Measurements from ENCODE around the gene EGFL6. TPM values are rescaled to one million over a fixed set of nuclear protein-coding genes. Genes with fewer than 3 reads are reported as not detected.

EGFL6 gene
- total and polyA plus RNA-seq, 2 of the 4 experiments (the other 2 are of a cell fraction): not detected

- Histone ChIP-seq H2AFZ (replicated peaks; ENCODE audit: low read length, poor library complexity) (no peak overlapping the region), H2BK5ac (ENCODE audit: low read depth, low read length, poor library complexity, severe bottlenecking) (no peak overlapping the region), H3K4ac (ENCODE audit: low read depth, low read length) (no peak overlapping the region), H2BK15ac (ENCODE audit: low read depth, low read length) (no peak overlapping the region), H3K36me3 (ENCODE audit: control insufficient read depth, insufficient read depth, low read length) (no peaks in the 10 kb centered on the region), H4K20me1 (ENCODE audit: insufficient read depth, low read length) (no peaks in the 10 kb centered on the region), H3K79me1 (ENCODE audit: low read depth in 1 of 2, low read length in 2 of 2) (no peaks in the 10 kb centered on the region), H3K18ac (ENCODE audit: low read depth, low read length) (no peak overlapping the region), H3K9ac (ENCODE audit: low read depth, low read length) (no peak overlapping the region), H3K14ac (replicated peaks; ENCODE audit: low read depth, low read length) (no peak overlapping the region), H4K5ac (ENCODE audit: low read depth, low read length) (no peak overlapping the region), H2AK5ac (ENCODE audit: low read depth, low read length) (no peak overlapping the region), H3K9me3 (ENCODE audit: control insufficient read depth, insufficient read depth, low read length) (no peaks in the 10 kb centered on the region), H3K27me3 (ENCODE audit: control insufficient read depth, insufficient read depth, low read length) (peaks cover 4% of the 10 kb centered on the region), H4K91ac (ENCODE audit: insufficient read depth, low read depth, low read length) (no peak overlapping the region), H3K23ac (ENCODE audit: low read depth, low read length) (no peak overlapping the region), H2BK20ac (ENCODE audit: low read depth, low read length) (no peak overlapping the region), H3K4me1 (ENCODE audit: control insufficient read depth, insufficient read depth, low read length) (peaks cover 2% of the 10 kb centered on the region; the same call in 1 of the 2 replicates), H4K8ac (ENCODE audit: low read depth in 2 of 2, low read length in 2 of 2) (no peak overlapping the region), H3K27ac (ENCODE audit: insufficient read depth, low read length) (no peak overlapping the region), H2BK120ac (ENCODE audit: low read depth, low read length) (no peak overlapping the region), H3K56ac (ENCODE audit: extremely low read depth, insufficient read depth, low read length) (no peak overlapping the region), H3K9me1 (ENCODE audit: insufficient read depth, low read length) (no peaks in the 10 kb centered on the region), H3K4me2 (ENCODE audit: low read depth, low read length) (no peak overlapping the region), H3K4me3 (ENCODE audit: insufficient read depth, low read depth, low read length) (no peak overlapping the region), H2AK9ac (replicated peaks; ENCODE audit: low read depth, low read length, poor library complexity) (no peak overlapping the region)
- TF ChIP-seq RCOR1 (IDR thresholded peaks at IDR 0.05; ENCODE audit: insufficient replicate concordance, low read length): no peak
- no peak for TF ChIP-seq CHD1 (IDR thresholded peaks at IDR 0.05; ENCODE audit: low read depth, low read length)
- no peak for TF ChIP-seq USF2 (IDR thresholded peaks at IDR 0.05; ENCODE audit: low read depth, low read length)
- no peak for TF ChIP-seq CTCF (conservative IDR thresholded peaks at IDR 0.05; ENCODE audit: low read depth, low read length)
- no peak for TF ChIP-seq NFE2L2 (IDR thresholded peaks at IDR 0.05; ENCODE audit: low read depth, low read length)
- TF ChIP-seq POLR2A (IDR thresholded peaks at IDR 0.05; ENCODE audit: low read depth, low read length): no peak
- TF ChIP-seq CEBPB (IDR thresholded peaks at IDR 0.05; ENCODE audit: low read depth, low read length): no peak
- TF ChIP-seq MAZ (IDR thresholded peaks at IDR 0.05; ENCODE audit: borderline replicate concordance, low read depth, low read length): no peak
- TF ChIP-seq BHLHE40 (IDR thresholded peaks at IDR 0.05; ENCODE audit: low read depth, low read length): no peak
- TF ChIP-seq SMC3 (IDR thresholded peaks at IDR 0.05; ENCODE audit: low read depth, low read length): no peak
- TF ChIP-seq RAD21 (IDR thresholded peaks at IDR 0.05; ENCODE audit: low read length): no peak
- ChIA-PET CTCF (no interaction called here), POLR2A (ENCODE audit: unreplicated experiment) (no interaction called here)
- dilution Hi-C loops (cut with HindIII; ENCODE audit: low sequenced_read_pairs, unreplicated experiment) (no loop called here), in situ Hi-C loops (cut with MboI; ENCODE audit: low sequenced_read_pairs) (no loop called here), intact Hi-C loops (cut with micrococcal nuclease) (no loop called here)
- DNase-seq: no peak
- ATAC-seq (ENCODE audit: low read depth): no peak
- no CpG with 5 or more reads among the region's 4 CpGs for WGBS, 2 experiments (ENCODE audit: extremely low coverage in 2 of 2, insufficient read length in 1 of 2)
- BruUV-seq (replicated peaks): no TSS peak
These were observed 10.3 kb downstream of the EGFL6 start for GRCh38 chrX:13579661-13580060.

Data from IMR-90 (cell line).